Trophoblast cell (in vitro differentiated cells and primary cell): Measurements from ENCODE around the gene RXRB.

Experiments
- DNase-seq, 2 donors: peaks; one replicate each; pipeline ENCODE4 v3.0.0-alpha.2; 2016
- H2AFZ ChIP-seq: 2 replicates; pipeline ENCODE4 v1.6.1; 2013; ENCODE audit warnings: low read length, moderate library complexity, mild to moderate bottlenecking; ENCODE audit not compliant: insufficient read depth, poor library complexity
- H2AK5ac ChIP-seq: 2 replicates; pipeline ENCODE4 v1.6.1; 2013; ENCODE audit warnings: mild to moderate bottlenecking, low read length
- H2BK120ac ChIP-seq: 2 replicates; pipeline ENCODE4 v1.6.1; 2013; ENCODE audit warnings: low read length, mild to moderate bottlenecking, moderate library complexity; ENCODE audit not compliant: insufficient read depth, poor library complexity
- H2BK12ac ChIP-seq: 2 replicates; pipeline ENCODE4 v1.6.1; 2013; ENCODE audit warnings: mild to moderate bottlenecking, low read length, moderate library complexity
- H2BK5ac ChIP-seq: 2 replicates; pipeline ENCODE4 v1.6.1; 2013; ENCODE audit warnings: low read length, low read depth, moderate library complexity, mild to moderate bottlenecking; ENCODE audit not compliant: poor library complexity
- H3K14ac ChIP-seq: 2 replicates; pipeline ENCODE4 v1.6.1; 2013; ENCODE audit warnings: mild to moderate bottlenecking, low read length
- H3K18ac ChIP-seq: 2 replicates; pipeline ENCODE4 v1.6.1; 2013; ENCODE audit warnings: mild to moderate bottlenecking, low read length
- H3K23ac ChIP-seq: 2 replicates; pipeline ENCODE4 v1.6.1; 2013; ENCODE audit warnings: low read length
- H3K27ac ChIP-seq: 2 replicates; pipeline ENCODE4 v1.5.1; 2013; ENCODE audit warnings: low read depth, mild to moderate bottlenecking, inconsistent platforms, low read length, moderate library complexity
- H3K27me3 ChIP-seq: 2 replicates; pipeline ENCODE4 v1.6.1; 2013; ENCODE audit warnings: inconsistent platforms, mild to moderate bottlenecking, low read length, moderate library complexity; ENCODE audit not compliant: insufficient read depth
- H3K36me3 ChIP-seq, 2 experiments: 1 replicate in 1 of 2; 2 replicates in 1 of 2; pipeline ENCODE4 v1.6.1; 2013; ENCODE audit warnings: low read length in 2 of 2, mild to moderate bottlenecking in 2 of 2, moderate library complexity in 1 of 2; ENCODE audit not compliant: insufficient read depth in 2 of 2, control insufficient read depth in 1 of 2
- H3K4ac ChIP-seq: 2 replicates; pipeline ENCODE4 v1.6.1; 2013; ENCODE audit warnings: low read depth, mild to moderate bottlenecking, low read length, moderate library complexity
- H3K4me1 ChIP-seq, 2 experiments: 1 replicate in 1 of 2; 2 replicates in 1 of 2; pipeline ENCODE4 v1.6.1; 2013; ENCODE audit warnings: low read length in 2 of 2, mild to moderate bottlenecking in 2 of 2, moderate library complexity in 1 of 2; ENCODE audit not compliant: insufficient read depth in 2 of 2, control insufficient read depth in 1 of 2
- H3K4me2 ChIP-seq: 2 replicates; pipeline ENCODE4 v1.6.1; 2013; ENCODE audit warnings: inconsistent platforms, mild to moderate bottlenecking, low read length, moderate library complexity
- H3K4me3 ChIP-seq: 2 replicates; pipeline ENCODE4 v1.5.1; 2013; ENCODE audit warnings: mild to moderate bottlenecking, low read depth, low read length, inconsistent platforms
- H3K79me1 ChIP-seq: one replicate; pipeline ENCODE4 v1.6.1; 2013; ENCODE audit warnings: low read length
- H3K79me2 ChIP-seq: 2 replicates; pipeline ENCODE4 v1.6.1; 2013; ENCODE audit warnings: low read length, mild to moderate bottlenecking; ENCODE audit not compliant: control insufficient read depth, insufficient read depth, poor library complexity
- H3K9ac ChIP-seq: 2 replicates; pipeline ENCODE4 v1.6.1; 2013; ENCODE audit warnings: mild to moderate bottlenecking, low read length
- H3K9me3 ChIP-seq: 2 replicates; pipeline ENCODE4 v1.6.1; 2013; ENCODE audit warnings: low read depth, mild to moderate bottlenecking, control low read depth, inconsistent platforms, low read length; ENCODE audit not compliant: insufficient read depth
- H4K12ac ChIP-seq: 2 replicates; pipeline ENCODE4 v1.6.1; 2013; ENCODE audit warnings: low read depth, mild to moderate bottlenecking, low read length, moderate library complexity
- H4K8ac ChIP-seq: 2 replicates; pipeline ENCODE4 v1.6.1; 2013; ENCODE audit warnings: low read depth, mild to moderate bottlenecking, low read length, moderate library complexity
- H4K91ac ChIP-seq: one replicate; pipeline ENCODE4 v1.6.1; 2013; ENCODE audit warnings: low read depth, mild to moderate bottlenecking, low read length, moderate library complexity
- WGBS: extraction: QIAGEN DNeasy Blood & Tissue Kit; methylation state at CpG from one replicate; pipeline ENCODE4 v1.1.7; 2013; ENCODE audit warnings: missing lambda C conversion rate; ENCODE audit not compliant: insufficient read length, insufficient coverage; ENCODE audit errors: extremely low coverage; 5-methylcytosine and 5-hydroxymethylcytosine counted together

RXRB gene

DNA sequence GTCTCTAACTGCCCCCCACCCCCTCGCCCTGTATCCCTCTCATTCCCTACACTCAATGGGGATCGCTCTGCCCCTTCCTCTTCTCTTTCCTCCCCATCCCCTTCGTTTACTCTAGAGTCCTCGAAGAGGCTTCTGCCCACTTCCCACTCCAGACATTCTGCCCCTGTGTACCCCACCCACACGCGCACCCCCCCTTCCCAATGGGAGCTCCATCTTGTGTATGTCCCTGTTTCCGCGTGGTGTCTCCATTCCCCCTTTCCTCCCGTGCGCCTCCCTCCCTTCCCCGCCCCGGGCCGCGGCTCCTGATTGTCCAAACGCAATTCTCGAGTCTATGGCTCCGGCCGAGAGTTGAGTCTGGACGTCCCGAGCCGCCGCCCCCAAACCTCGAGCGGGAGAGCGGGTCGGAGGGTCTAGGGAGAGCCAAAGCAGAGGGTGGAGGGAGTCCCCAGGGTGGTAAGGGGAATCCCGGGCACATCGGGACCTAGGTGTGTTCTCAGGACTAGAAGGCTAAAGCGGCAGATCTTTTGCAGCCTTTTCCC lies 7.2 kb upstream of the RXRB start:
- H4K91ac ChIP-seq, result peak overlapping the region; percentile 93
- H3K79me1 ChIP-seq, result peaks cover 15% of the 10 kb centered on the region
- H3K79me2 ChIP-seq, result peaks cover 10% of the 10 kb centered on the region
- H2BK12ac ChIP-seq, result no peak overlapping the region
- peak in 1 of 2 donors; percentile 44 for DNase-seq
- no peaks in the 10 kb centered on the region for H3K27me3 ChIP-seq
- WGBS, result no CpG with 5 or more reads among the region's 29 CpGs
- peak overlapping the region; percentile 97 for H3K4me2 ChIP-seq
- H2AFZ ChIP-seq, result peak overlapping the region; percentile 95
- H3K9me3 ChIP-seq, result peaks cover 7% of the 10 kb centered on the region
- H3K4me1 ChIP-seq, result peaks cover 11 to 26% of the 10 kb centered on the region in 2 experiments
- H3K4ac ChIP-seq, result peak overlapping the region; percentile 71
- H2BK120ac ChIP-seq, result peak overlapping the region; percentile 84
- peak overlapping the region; percentile 67 for H3K27ac ChIP-seq
- peaks cover 23 to 30% of the 10 kb centered on the region in 2 experiments for H3K36me3 ChIP-seq
- H3K23ac ChIP-seq, result no peak overlapping the region
- H4K8ac ChIP-seq, result peak overlapping the region; percentile 86
- H2BK5ac ChIP-seq, result peak overlapping the region; percentile 87
- H4K12ac ChIP-seq, result peak overlapping the region; percentile 90
- H3K14ac ChIP-seq, result peak overlapping the region; percentile 84
- H3K18ac ChIP-seq, result peak overlapping the region; percentile 43
- peak overlapping the region; percentile 87 for H3K4me3 ChIP-seq
- H2AK5ac ChIP-seq, result peak overlapping the region; percentile 3
- H3K9ac ChIP-seq, result peak overlapping the region; percentile 90

DNA sequence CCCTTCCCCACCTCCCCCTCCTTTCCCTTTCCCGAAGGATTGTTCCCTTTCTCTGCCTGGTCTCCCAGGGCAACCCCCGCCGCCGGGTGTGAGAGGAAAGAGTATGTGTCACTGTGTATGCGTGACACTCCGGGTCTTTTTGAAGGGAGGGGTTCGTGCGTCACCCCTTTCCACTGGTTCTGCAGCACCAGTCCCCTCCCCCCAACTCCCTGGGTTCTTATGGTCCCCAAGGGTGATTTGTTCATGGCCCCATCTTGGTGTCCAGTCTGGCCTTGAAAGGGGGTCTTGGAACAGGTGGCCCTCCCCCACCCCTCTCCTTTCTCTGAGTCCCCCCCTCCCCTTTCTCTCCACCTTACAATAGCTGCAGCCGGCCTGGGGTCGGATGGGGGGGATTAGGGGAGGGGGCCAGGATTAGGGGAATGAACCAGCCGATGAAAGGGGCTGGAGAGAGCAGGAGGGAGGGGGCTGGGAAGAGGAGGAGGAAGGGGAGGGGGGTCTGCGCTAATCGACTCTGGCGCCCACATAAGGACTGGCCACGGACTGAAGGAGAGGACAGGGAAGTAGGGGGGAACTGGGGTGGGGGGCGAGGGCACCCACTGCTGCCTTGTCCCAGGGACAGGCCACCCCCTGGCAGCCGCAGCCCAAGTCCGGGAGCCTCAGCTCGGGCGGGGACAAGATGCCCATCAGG lies 6.5 kb upstream of the RXRB start:
- H2BK12ac ChIP-seq, result no peak overlapping the region
- H2BK120ac ChIP-seq, result no peak overlapping the region
- peak overlapping the region; percentile 6 for H4K12ac ChIP-seq
- no CpG with 5 or more reads among the region's 20 CpGs for WGBS
- H2AFZ ChIP-seq, result no peak overlapping the region
- peak overlapping the region; percentile 87 for H3K4me3 ChIP-seq
- H3K79me2 ChIP-seq, result peaks cover 10% of the 10 kb centered on the region
- no peak overlapping the region for H3K9ac ChIP-seq
- DNase-seq, result no peak
- H3K79me1 ChIP-seq, result peaks cover 15% of the 10 kb centered on the region
- H3K4me2 ChIP-seq, result peak overlapping the region; percentile 97
- H3K36me3 ChIP-seq, result peaks cover 28 to 36% of the 10 kb centered on the region in 2 experiments
- peaks cover 7% of the 10 kb centered on the region for H3K9me3 ChIP-seq
- peak overlapping the region; percentile 93 for H4K91ac ChIP-seq
- no peak overlapping the region for H3K23ac ChIP-seq
- H3K27me3 ChIP-seq, result no peaks in the 10 kb centered on the region
- H3K4me1 ChIP-seq, result peaks cover 12 to 29% of the 10 kb centered on the region in 2 experiments
- peak overlapping the region; percentile 1 for H3K14ac ChIP-seq
- H2BK5ac ChIP-seq, result no peak overlapping the region
- no peak overlapping the region for H3K18ac ChIP-seq
- H4K8ac ChIP-seq, result peak overlapping the region; percentile 86
- H2AK5ac ChIP-seq, result no peak overlapping the region
- no peak overlapping the region for H3K4ac ChIP-seq
- no peak overlapping the region for H3K27ac ChIP-seq

DNA sequence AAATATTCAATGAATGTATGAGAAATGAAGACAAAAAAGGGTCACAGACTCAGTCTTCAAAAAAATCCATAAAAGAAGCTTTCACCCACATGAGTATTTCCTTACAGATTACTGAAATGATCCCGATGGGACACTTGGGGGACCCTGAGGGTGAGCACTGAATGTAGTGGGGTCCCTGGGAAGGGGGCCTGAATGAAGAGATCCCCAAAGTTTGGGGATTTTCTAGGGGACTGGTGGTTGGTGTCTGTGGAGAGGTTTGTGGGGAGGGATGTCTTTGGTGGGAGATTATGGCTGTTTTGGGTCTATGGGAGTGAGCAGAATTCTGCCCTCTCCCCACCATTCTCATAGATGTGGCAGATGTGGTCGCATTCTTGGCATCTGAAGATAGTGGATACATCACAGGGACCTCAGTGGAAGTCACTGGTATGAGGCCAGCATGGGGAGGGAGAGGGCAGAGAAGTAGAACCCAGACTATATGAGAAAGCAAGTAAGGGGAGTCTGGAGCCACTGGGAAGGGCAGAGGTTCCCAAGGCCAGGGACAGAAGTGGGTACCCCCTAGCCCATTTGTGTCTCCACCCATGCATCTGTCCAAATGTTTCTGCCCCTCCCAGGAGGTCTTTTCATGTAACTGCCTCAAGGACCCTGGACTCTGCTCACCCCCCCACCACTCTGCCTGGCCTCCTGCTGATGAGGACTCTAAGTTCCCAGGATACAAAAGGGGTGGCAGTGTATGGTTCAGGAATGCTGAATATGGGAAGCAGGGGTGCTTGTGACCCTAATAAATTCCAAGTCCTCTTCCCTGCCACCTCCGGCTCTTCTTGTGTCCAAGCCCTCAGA lies 5.8 kb upstream of the RXRB start:
- H3K27me3 ChIP-seq, result no peaks in the 10 kb centered on the region
- H3K27ac ChIP-seq, result no peak overlapping the region
- peaks cover 17% of the 10 kb centered on the region for H3K79me2 ChIP-seq
- H3K9me3 ChIP-seq, result peaks cover 5% of the 10 kb centered on the region
- H2BK12ac ChIP-seq, result no peak overlapping the region
- no peak overlapping the region for H3K23ac ChIP-seq
- H4K12ac ChIP-seq, result no peak overlapping the region
- H3K4ac ChIP-seq, result no peak overlapping the region
- H3K36me3 ChIP-seq, result peaks cover 29 to 37% of the 10 kb centered on the region in 2 experiments
- no peak overlapping the region for H3K14ac ChIP-seq
- no peak overlapping the region for H4K91ac ChIP-seq
- WGBS, result no CpG with 5 or more reads among the region's 3 CpGs
- no peak overlapping the region for H2BK120ac ChIP-seq
- no peak overlapping the region for H2AFZ ChIP-seq
- no peak overlapping the region for H2BK5ac ChIP-seq
- peaks cover 20 to 36% of the 10 kb centered on the region in 2 experiments for H3K4me1 ChIP-seq
- no peak overlapping the region for H3K4me2 ChIP-seq
- no peak overlapping the region for H4K8ac ChIP-seq
- H3K79me1 ChIP-seq, result peaks cover 17% of the 10 kb centered on the region
- no peak for DNase-seq
- no peak overlapping the region for H3K4me3 ChIP-seq
- no peak overlapping the region for H3K18ac ChIP-seq
- no peak overlapping the region for H3K9ac ChIP-seq
- no peak overlapping the region for H2AK5ac ChIP-seq

DNA sequence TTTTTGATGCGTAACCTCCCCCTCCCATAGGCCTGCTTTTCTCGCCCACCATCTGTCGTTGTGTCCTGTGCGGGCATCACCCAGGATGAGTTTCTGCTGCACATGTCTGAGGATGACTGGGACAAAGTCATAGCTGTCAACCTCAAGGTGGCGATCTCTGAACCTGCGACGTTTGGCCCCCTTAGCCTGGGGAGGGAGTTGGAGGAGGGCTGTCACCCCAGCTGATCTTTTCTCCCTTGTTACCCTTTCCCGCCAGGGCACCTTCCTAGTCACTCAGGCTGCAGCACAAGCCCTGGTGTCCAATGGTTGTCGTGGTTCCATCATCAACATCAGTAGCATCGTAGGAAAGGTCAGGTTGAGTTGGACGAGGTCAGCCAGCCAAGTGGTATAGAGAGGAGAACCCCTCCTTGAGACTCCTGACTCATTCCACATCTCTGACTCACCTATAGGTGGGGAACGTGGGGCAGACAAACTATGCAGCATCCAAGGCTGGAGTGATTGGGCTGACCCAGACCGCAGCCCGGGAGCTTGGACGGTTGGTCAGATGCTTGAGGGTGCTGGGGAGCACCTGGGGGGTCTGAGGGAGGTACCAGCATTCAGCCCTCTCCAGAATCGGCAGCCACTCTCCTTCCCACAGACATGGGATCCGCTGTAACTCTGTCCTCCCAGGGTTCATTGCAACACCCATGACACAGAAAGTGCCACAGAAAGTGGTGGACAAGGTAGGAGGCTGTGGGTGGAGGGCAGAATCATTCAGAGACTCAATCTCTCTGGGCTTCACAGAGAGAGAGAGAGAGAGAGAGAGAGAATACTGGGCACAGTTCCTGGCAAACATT lies 4.9 kb upstream of the RXRB start:
- H3K4me1 ChIP-seq, result peaks cover 20 to 37% of the 10 kb centered on the region in 2 experiments
- no peak overlapping the region for H2BK120ac ChIP-seq
- no peak overlapping the region for H2BK12ac ChIP-seq
- peak; percentile 27 to 46 for DNase-seq
- no peak overlapping the region for H4K91ac ChIP-seq
- H2BK5ac ChIP-seq, result no peak overlapping the region
- no peak overlapping the region for H4K8ac ChIP-seq
- peaks cover 30 to 37% of the 10 kb centered on the region in 2 experiments for H3K36me3 ChIP-seq
- H3K27ac ChIP-seq, result no peak overlapping the region
- peaks cover 6% of the 10 kb centered on the region for H3K9me3 ChIP-seq
- no peaks in the 10 kb centered on the region for H3K27me3 ChIP-seq
- H3K14ac ChIP-seq, result no peak overlapping the region
- no peak overlapping the region for H3K18ac ChIP-seq
- H3K23ac ChIP-seq, result no peak overlapping the region
- H3K4me2 ChIP-seq, result peak overlapping the region; percentile 95
- H3K9ac ChIP-seq, result no peak overlapping the region
- no CpG with 5 or more reads among the region's 17 CpGs for WGBS
- no peak overlapping the region for H3K4me3 ChIP-seq
- peaks cover 22% of the 10 kb centered on the region for H3K79me2 ChIP-seq
- peaks cover 22% of the 10 kb centered on the region for H3K79me1 ChIP-seq
- no peak overlapping the region for H2AFZ ChIP-seq
- H3K4ac ChIP-seq, result no peak overlapping the region
- no peak overlapping the region for H4K12ac ChIP-seq
- no peak overlapping the region for H2AK5ac ChIP-seq
